Measurements from ENCODE around the gene ATG16L2.

- no peak for TF ChIP-seq CTCF (IDR thresholded peaks at IDR 0.05; ENCODE audit: low read length)
- TF ChIP-seq EZH2 (IDR thresholded peaks at IDR 0.05; ENCODE audit: borderline replicate concordance, low read length), result no peak
Observed at GRCh38 chr11:72799441-72799840, 14.8 kb upstream of the ATG16L2 start.

Data from OCI-LY1 (cell line).